Measurements from ENCODE around the gene ARMH3. TPM values are rescaled to one million over a fixed set of nuclear protein-coding genes. Genes with fewer than 3 reads are reported as not detected.

ARMH3 gene
- total RNA-seq, 4 donors from 2014 or later = 12.9 to 19.3 (median 16.2) TPM

- DNase-seq (ENCODE audit: extremely low spot score) = no peak
- Histone ChIP-seq H3K27ac (replicated peaks in 1 of 4) (no peak overlapping the region), H3K4me1 (peaks cover 10 to 17% (median 14%) of the 10 kb centered on the region in 4 donors), H3K36me3 (peaks cover 0 to 12% (median 3%) of the 10 kb centered on the region in 4 donors), H3K4me3 (no peak overlapping the region), H3K9me3 (no peaks in the 10 kb centered on the region), H3K27me3 (no peaks in the 10 kb centered on the region)
- 88% methylated on average over 7 of the region's 7 CpGs for WGBS
- no peak for TF ChIP-seq POLR2AphosphoS5 (IDR thresholded peaks at IDR 0.05)
- no peak for TF ChIP-seq EP300 (IDR thresholded peaks at IDR 0.05)
- TF ChIP-seq POLR2A (IDR thresholded peaks at IDR 0.05; ENCODE audit: low read depth) = no peak
- no peak for TF ChIP-seq CTCF (IDR thresholded peaks at IDR 0.05)
- intact Hi-C loops (cut with DNase I) = no loop called here
These were observed 153.7 kb downstream of the ARMH3 start for GRCh38 chr10:101902032-101902819.

GRCh38 chr10:101901340-101901739, 154.6 kb downstream of the ARMH3 start:
- no peak overlapping the region for H3K4me3 ChIP-seq
- no peak for DNase-seq (ENCODE audit: extremely low spot score)
- intact Hi-C loops (cut with DNase I) = no loop called here
- peaks cover 10 to 17% (median 16%) of the 10 kb centered on the region in 4 donors for H3K4me1 ChIP-seq
- 95% methylated on average over 6 of the region's 6 CpGs for WGBS
- no peak overlapping the region for H3K27ac ChIP-seq (replicated peaks in 1 of 4)
- no peaks in the 10 kb centered on the region for H3K9me3 ChIP-seq
- TF ChIP-seq CTCF (IDR thresholded peaks at IDR 0.05) (no peak), POLR2A (IDR thresholded peaks at IDR 0.05; ENCODE audit: low read depth) (no peak), POLR2AphosphoS5 (IDR thresholded peaks at IDR 0.05) (no peak), EP300 (IDR thresholded peaks at IDR 0.05) (no peak)
- peaks cover 0 to 12% (median 3%) of the 10 kb centered on the region in 4 donors for H3K36me3 ChIP-seq
- no peaks in the 10 kb centered on the region for H3K27me3 ChIP-seq

GRCh38 chr10:101897633-101898032, 158.3 kb downstream of the ARMH3 start:
- Histone ChIP-seq H3K4me3 (no peak overlapping the region), H3K9me3 (no peaks in the 10 kb centered on the region), H3K36me3 (peaks cover 0 to 4% (median 2%) of the 10 kb centered on the region in 4 donors), H3K27ac (replicated peaks in 1 of 4) (no peak overlapping the region), H3K27me3 (no peaks in the 10 kb centered on the region), H3K4me1 (peaks cover 10 to 28% (median 21%) of the 10 kb centered on the region in 4 donors)
- intact Hi-C loops (cut with DNase I) = no loop called here
- TF ChIP-seq CTCF (IDR thresholded peaks at IDR 0.05) (no peak), POLR2A (IDR thresholded peaks at IDR 0.05; ENCODE audit: low read depth) (no peak), EP300 (IDR thresholded peaks at IDR 0.05) (no peak)
- 25% methylated on average over 4 of the region's 4 CpGs for WGBS
- DNase-seq (ENCODE audit: extremely low spot score) = no peak

GRCh38 chr10:101896225-101896877, 159.6 kb downstream of the ARMH3 start:
- Histone ChIP-seq H3K27me3 (no peaks in the 10 kb centered on the region), H3K36me3 (no peaks in the 10 kb centered on the region), H3K4me1 (peaks cover 10 to 28% (median 21%) of the 10 kb centered on the region in 4 donors), H3K27ac (replicated peaks in 1 of 4) (no peak overlapping the region), H3K9me3 (no peaks in the 10 kb centered on the region), H3K4me3 (no peak overlapping the region)
- no peak for DNase-seq (ENCODE audit: extremely low spot score)
- no peak for TF ChIP-seq EP300 (IDR thresholded peaks at IDR 0.05)
- no peak for TF ChIP-seq CTCF (IDR thresholded peaks at IDR 0.05)
- no peak for TF ChIP-seq POLR2A (IDR thresholded peaks at IDR 0.05; ENCODE audit: low read depth)
- TF ChIP-seq POLR2AphosphoS5 (IDR thresholded peaks at IDR 0.05) = no peak
- intact Hi-C loops (cut with DNase I) = no loop called here
- 96% methylated on average over 1 of the region's 1 CpG for WGBS

All from esophagus muscularis mucosa (tissue), 4 donors.